HG03135 (cell line): ENCODE data around the gene FGA.
"Not testable (repeated sequence)": the region's sequence is repeated elsewhere in the genome, so short reads cannot be mapped to it uniquely, and the experiment has no call there.

Source experiments
- ATAC-seq: cut with Tn5 transposase; IDR thresholded peaks from one replicate; pipeline ENCODE4 v1.9.1; 2021; ENCODE audit warnings: mild to moderate bottlenecking, moderate library complexity; ENCODE audit not compliant: unreplicated experiment

The FGA gene

GRCh38 chr4:154608361-154609252 is 18.1 kb upstream of the FGA start:
- no peak for ATAC-seq

DNA sequence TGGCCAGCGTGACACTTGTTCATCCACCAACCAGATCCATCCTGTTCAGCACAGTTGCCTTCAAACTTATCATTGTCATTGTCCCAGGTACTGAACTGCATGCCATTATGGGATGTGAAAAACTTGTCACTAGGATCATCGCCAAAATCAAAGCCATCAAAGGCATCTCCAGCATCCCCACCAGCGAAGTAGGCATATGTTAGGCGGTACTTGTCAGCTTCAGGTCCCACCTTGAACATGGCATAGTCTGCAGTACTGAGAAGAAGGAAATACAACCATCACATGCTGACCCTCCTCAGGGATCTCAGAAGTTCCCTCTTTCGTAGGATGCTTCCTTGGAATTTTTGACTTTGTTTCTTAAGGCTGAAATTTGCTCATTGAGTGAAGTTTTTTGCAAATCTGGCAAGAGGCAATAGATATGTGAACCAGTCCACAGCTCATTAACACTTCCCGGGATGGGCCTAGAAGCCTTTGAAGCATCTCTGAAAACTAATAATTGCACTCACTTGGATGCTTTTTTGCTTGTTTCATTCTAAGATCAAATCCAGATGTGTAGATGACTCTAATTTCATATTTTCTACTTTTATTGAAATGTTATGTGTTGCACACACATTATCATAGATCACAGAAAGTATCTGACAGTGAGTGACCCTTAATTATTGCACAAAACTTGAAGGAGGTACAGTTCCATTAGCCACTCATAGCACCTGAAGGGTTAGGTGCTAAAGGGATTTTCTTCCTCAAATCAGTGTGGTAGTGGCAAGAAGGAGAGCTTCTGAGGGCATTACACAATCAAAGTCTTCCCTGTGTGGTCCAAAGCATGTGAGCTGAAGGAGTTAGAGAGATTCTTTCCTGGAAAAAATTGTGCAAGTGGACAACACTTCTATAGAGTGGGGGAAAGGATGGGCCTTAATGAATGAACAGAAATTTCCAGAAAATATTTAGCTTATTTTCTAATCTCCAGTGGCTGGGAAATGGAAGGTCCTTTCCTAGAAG is 16.5 kb upstream of the FGA start:
- ATAC-seq: no peak

- ATAC-seq: no peak
Observed at GRCh38 chr4:154604696-154605200, 14.2 kb upstream of the FGA start.

DNA sequence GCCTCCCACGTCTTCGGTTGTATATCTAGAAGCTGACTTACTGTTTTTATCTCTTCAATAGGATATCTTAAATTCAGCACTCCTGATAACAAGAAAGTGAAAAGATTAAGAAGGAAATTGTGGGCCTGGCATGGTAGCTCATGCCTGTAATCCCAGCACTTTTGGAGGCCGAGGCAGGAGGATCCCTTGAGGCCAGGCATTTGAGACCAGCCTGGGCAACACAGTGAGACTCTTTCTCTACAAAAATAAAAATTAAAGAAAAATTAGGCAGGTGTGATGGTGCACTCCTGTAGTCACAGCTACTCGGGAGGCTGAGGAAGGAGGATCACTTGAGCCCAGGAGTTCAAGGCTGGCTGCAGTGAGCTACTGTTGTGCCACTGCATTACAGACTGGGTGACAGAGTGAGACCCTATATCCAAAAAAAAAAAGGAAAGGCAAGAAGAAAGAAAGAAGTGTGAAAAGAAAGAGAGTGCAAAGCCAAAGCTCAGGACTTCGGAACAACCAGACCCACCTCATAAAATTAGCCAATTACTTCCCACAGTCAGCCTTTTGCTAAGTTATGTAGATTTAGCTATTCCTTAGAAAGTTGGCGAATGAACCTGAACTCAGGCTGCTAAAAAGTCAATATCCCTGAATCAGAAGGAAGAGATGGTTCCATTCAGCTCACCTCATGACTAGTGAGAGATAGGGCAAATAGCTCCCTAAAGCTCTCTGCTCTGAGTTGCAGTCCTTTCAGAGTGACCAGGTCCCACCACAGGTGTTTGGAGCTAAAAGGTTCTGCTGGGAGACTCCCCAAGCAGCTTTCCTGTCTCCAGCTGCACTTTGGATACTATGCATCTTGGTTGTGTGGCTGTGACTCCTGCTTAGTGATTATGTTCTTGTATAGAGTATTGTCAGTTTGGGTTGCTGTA is 12.7 kb upstream of the FGA start:
- no peak for ATAC-seq

- ATAC-seq: no peak
Observed at GRCh38 chr4:154602404-154603020, 12.0 kb upstream of the FGA start.

- ATAC-seq: no peak
Observed at GRCh38 chr4:154597798-154598774, 7.5 kb upstream of the FGA start.

GRCh38 chr4:154597281-154597680 is 6.7 kb upstream of the FGA start:
- not testable (repeated sequence) for ATAC-seq

GRCh38 chr4:154595807-154596206 is 5.3 kb upstream of the FGA start:
- ATAC-seq: no peak

GRCh38 chr4:154594343-154594742 is 3.8 kb upstream of the FGA start:
- not testable (repeated sequence) for ATAC-seq

GRCh38 chr4:154593868-154594267 is 3.3 kb upstream of the FGA start:
- no peak for ATAC-seq

GRCh38 chr4:154591890-154592289 is 1.3 kb upstream of the FGA start:
- ATAC-seq: no peak

DNA sequence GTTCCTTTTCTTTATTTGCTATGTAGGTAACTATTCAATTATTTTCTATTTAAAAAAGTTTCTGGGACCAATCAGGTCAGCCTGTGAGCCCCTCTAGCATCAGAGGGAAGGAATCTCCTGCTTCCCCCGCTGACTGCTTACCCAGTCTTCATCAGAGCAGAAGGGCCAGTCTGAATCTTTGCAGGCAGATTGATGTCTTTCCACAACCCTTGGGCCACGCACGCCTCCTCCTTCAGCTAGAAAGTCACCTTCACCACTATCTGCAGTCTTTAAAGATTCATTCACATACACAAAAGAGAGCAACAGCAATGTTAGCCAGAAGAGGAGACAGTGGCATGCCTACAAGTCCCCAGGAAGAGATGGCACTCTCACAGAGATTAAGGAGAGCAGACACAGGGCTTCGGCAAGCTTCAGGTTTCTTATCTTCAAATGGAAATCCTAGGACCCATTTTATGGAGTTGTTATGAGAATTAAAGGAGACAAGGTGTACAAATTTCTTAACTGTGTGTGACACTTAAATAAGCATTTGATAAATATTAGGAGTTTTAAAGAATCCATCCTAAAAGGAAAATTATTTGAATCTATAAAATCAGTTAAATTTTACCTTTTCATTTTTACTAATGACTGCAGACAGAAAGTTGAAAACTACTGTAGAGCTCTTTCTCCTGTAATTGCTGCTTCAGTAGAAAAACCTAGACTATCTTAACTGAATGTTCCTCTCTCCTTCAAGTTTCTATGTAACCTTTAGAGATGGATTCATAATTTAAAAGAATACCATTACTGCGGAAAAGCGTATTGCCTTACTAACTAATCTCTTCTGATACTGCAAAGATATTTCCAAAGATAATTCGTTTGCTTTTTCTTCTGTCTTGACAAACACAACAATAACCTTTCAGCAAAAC is 995 bp downstream of the FGA start:
- ATAC-seq: no peak

DNA sequence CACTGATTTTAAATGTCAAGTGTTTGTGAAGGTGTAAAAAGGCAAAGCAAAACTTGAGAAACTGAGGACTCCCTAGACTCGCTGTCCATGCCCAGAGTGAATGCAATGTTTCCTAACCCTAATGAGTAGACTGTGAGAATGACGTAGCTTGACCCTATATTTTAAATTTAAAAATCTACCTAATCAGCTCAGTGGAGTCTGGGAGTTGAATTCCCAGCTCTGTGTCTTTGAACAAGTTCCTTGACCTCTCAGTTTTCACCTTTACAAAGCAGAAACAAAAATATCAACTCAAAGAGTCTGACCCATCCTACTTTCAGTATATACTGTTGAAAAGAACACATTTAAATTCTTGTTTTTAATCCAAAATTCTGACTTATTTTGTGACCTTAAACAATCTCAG is 2.3 kb downstream of the FGA start:
- no peak for ATAC-seq

GRCh38 chr4:154586296-154587033 is 4.1 kb downstream of the FGA start:
- no peak for ATAC-seq

DNA sequence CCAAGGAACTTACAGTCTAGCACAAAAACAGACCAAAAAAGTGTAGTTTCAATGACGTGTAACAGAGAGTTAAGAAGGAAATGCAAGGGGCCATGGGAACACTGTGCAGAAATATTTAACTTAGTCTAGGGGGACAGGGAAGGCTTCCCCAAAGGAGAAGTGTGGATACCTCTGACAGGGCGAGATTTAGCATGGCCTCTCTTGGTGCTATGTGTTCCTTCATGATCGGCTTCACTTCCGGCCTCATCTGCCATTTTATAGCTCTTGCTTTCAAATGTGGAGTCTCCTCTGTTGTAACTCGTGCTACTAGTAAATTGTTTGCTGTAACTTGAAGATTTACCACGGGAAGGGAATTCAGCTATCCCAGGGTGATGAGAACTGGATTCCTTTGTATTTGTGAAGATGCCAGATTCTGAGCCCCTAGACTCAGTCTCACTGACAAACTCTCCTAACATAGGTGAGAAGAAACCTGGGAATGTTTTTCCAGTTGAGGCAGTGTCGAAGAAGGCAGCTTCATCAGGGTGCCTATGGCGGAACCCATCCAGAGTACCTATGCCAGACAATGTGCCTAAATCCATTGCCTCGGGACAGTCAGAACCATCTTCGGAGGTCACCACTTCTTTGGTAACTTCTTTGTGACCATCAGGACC is 5.0 kb downstream of the FGA start:
- ATAC-seq: no peak

GRCh38 chr4:154584259-154584658 is 6.3 kb downstream of the FGA start:
- no peak for ATAC-seq

- no peak for ATAC-seq
Observed at GRCh38 chr4:154583677-154584076, 6.9 kb downstream of the FGA start.
